Endothelial cell of umbilical vein (primary cell): ENCODE measurements around the gene ANXA2R.
"Not testable (repeated sequence)": the region's sequence is repeated elsewhere in the genome, so short reads cannot be mapped to it uniquely, and the experiment has no call there.

ENCODE experiments used
- EZH2 ChIP-seq: IDR thresholded peaks from 2 replicates; pipeline ENCODE4 v1.6.1; 2012; ENCODE audit warnings: borderline replicate concordance, low read depth, mild to moderate bottlenecking, moderate library complexity, low read length, inconsistent platforms; ENCODE audit not compliant: severe bottlenecking
- MYC ChIP-seq: IDR thresholded peaks from one replicate; pipeline ENCODE4 v1.6.1; 2011; ENCODE audit warnings: mild to moderate bottlenecking, low read depth, low read length
- POLR2A ChIP-seq: IDR thresholded peaks from 2 replicates; pipeline ENCODE4 v1.6.1; 2012; ENCODE audit warnings: low read depth, mild to moderate bottlenecking, control low read depth, low read length
- POLR2AphosphoS5 ChIP-seq: IDR thresholded peaks from 2 replicates; pipeline ENCODE4 v1.6.1; 2012; ENCODE audit warnings: low read depth, mild to moderate bottlenecking, control low read depth, low read length, moderate library complexity; ENCODE audit not compliant: insufficient read depth
- TF ChIP-seq, protein P1 (sequence below), 2 donors: IDR thresholded peaks; 1 replicate in 1 of 2; 2 replicates in 1 of 2; pipeline ENCODE4 v1.5.1; 2011; ENCODE audit warnings: low read length in 2 of 2, mild to moderate bottlenecking in 2 of 2, moderate library complexity in 2 of 2, control low read depth in 1 of 2, inconsistent platforms in 1 of 2, low read depth in 1 of 2; ENCODE audit not compliant: insufficient read depth in 1 of 2; ENCODE audit errors: extremely low read depth in 1 of 2

DNA sequence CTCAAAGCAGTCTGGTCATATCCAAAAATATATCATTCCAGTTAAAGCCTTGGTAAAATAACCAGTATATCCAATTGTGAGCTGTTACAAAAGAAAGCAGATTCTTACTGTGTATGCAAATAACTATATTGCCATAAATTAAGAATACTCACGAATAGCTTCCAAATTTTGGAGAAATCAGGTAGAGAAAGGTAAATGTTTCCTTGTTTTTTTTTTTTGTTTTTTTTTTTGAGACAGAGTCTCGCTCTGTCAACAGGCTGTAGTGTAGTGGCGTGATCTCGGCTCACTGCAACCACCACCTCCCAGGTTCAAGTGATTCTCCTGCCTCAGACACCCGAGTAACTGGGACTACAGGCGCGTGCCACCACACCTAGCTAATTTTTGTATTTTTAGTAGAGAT is 44.3 kb upstream of the ANXA2R start:
- not testable (repeated sequence) for TF ChIP-seq MYC, POLR2AphosphoS5, EZH2, POLR2A
- TF ChIP-seq, protein P1, sequence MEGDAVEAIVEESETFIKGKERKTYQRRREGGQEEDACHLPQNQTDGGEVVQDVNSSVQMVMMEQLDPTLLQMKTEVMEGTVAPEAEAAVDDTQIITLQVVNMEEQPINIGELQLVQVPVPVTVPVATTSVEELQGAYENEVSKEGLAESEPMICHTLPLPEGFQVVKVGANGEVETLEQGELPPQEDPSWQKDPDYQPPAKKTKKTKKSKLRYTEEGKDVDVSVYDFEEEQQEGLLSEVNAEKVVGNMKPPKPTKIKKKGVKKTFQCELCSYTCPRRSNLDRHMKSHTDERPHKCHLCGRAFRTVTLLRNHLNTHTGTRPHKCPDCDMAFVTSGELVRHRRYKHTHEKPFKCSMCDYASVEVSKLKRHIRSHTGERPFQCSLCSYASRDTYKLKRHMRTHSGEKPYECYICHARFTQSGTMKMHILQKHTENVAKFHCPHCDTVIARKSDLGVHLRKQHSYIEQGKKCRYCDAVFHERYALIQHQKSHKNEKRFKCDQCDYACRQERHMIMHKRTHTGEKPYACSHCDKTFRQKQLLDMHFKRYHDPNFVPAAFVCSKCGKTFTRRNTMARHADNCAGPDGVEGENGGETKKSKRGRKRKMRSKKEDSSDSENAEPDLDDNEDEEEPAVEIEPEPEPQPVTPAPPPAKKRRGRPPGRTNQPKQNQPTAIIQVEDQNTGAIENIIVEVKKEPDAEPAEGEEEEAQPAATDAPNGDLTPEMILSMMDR (IDR thresholded peaks at IDR 0.05; ENCODE audit: extremely low read depth in 1 of 2, insufficient read depth in 1 of 2, low read depth in 1 of 2, low read length in 2 of 2) = not testable (repeated sequence)
